NB4 (cell line): ENCODE measurements around the gene CPED1.

Experiments used
- DNase-seq: peaks from one replicate; pipeline ENCODE4 v3.0.0; 2010; ENCODE audit warnings: low read depth
- H3K4me3 ChIP-seq: one replicate; pipeline ENCODE4 v1.5.1; 2011; ENCODE audit warnings: mild to moderate bottlenecking, low read depth, low read length, moderate library complexity
- CTCF ChIP-seq: IDR thresholded peaks from one replicate; pipeline ENCODE4 v1.5.1; 2012; ENCODE audit warnings: low read depth, low read length
- MAX ChIP-seq: IDR thresholded peaks from 2 replicates; pipeline ENCODE4 v1.6.1; 2011; ENCODE audit warnings: low read depth, low read length
- MYC ChIP-seq: IDR thresholded peaks from 2 replicates; pipeline ENCODE4 v1.6.1; 2011; ENCODE audit warnings: low read depth, low read length
- POLR2A ChIP-seq: IDR thresholded peaks from 2 replicates; pipeline ENCODE4 v1.6.1; 2011; ENCODE audit warnings: mild to moderate bottlenecking; ENCODE audit not compliant: insufficient read length; ENCODE audit errors: extremely low read depth

The CPED1 gene

DNA sequence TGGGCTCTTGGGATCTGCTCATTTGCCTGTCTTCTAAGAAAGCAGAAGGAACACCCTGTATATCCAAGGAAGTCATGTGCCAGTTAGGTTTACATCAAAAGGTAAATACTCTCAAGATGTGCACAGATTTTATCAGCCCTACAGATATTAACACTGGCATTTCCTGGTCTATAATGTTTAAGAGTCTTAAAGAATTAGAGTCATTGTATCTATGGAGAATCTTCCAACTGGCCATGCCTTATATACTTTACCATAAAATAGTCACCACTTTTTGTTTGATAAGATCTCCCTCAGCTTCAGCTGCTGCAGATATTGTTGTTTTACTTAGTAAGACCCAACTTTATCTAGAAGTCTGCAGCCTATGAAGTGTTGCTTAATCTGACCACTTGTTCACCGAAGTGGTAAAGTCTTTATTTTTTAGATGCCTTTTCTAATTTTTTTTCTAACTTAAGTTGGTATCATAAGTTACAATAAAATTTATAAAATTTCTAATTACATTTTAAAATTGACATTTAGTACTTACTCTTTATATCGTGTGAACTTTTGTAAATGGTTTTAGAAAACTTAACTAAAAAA lies 58.5 kb downstream of the CPED1 start:
- no peak overlapping the region for H3K4me3 ChIP-seq
- DNase-seq: no peak
- no peak for TF ChIP-seq CTCF
- TF ChIP-seq POLR2A: no peak
- TF ChIP-seq MYC: no peak
- no peak for TF ChIP-seq MAX

- no peak for TF ChIP-seq CTCF
- DNase-seq: no peak
- H3K4me3 ChIP-seq: no peak overlapping the region
Measured at GRCh38 chr7:121048195-121048594, 59.7 kb downstream of the CPED1 start.

DNA sequence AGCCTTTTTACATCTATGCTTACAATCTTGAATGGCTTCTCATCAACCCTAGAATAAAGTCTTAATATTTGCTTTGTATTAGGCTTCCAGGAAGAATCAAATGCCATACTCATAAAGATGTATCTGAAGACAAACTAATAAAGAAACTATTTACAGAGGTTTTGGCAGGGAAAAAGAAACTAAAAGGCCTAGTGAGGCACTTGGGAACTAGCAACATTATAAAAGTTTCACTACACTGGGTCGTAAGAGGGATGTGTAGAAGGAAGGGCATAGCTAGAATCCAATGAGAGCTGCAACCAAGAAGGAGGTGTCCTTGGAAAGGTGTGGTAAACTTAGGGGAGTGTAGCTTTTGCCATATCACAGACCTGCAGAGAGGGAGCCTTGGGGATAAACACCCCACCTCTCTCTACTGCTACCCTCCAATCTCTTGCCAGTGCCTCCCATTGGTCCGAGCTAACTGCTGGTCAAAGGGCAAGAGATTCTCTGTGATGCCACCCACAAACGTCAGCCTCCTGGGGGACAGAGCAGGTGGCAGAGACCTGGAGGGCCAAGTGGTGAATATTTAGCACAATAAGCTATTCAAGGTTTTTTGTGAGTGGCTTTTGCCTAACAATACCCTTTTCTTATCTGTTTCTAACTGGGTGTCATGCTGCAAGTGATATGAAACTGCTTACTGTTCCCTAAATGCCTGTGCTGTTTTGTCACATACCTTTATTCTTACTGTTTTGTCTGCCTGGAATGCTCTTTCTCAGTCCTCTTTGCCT lies 60.7 kb downstream of the CPED1 start:
- H3K4me3 ChIP-seq: no peak overlapping the region
- TF ChIP-seq MYC (no peak), CTCF (no peak), MAX (no peak), POLR2A (no peak)
- DNase-seq: no peak

DNA sequence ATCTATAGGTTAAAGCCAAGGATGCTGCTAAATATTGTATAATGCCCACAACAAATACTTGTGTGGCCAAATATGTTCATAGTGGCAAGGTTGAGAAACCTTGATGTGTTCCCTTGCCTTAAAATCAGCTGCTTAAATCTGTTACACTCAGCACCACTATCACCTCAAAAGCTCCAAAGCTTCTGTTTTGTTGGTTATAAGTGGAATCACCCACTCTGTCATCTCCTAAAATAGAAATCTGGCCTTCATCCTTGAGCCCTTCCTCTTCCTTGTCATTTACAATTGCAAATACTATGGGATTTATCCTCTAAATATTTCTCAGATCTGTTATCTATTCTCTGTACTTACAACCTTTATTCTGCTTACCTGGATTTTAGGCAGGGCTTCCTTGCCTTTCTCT lies 61.4 kb downstream of the CPED1 start:
- TF ChIP-seq MYC (no peak), CTCF (no peak), POLR2A (no peak)
- no peak overlapping the region for H3K4me3 ChIP-seq
- DNase-seq: no peak

DNA sequence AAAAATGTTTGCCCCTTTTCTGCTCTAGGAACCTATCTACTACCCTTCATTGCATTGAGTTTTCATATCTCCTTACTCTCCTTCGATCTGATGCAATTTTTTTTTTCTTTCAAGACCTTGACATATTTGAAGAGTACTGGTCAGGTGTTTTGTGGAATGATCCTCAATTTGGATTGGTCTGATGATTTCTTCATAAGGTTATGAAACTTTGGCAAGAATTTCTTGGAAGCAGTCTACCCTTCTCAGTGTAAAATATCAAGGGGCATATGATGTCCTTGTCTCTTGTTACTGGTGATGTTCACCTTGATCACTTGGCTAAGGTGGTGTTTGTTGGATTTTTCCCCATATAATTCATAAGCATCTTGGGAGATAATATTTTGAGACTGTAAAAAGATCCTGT lies 64.7 kb downstream of the CPED1 start:
- DNase-seq: no peak
- H3K4me3 ChIP-seq: no peak overlapping the region
- TF ChIP-seq CTCF: no peak

GRCh38 chr7:121054925-121055324 lies 66.4 kb downstream of the CPED1 start:
- no peak for DNase-seq
- no peak overlapping the region for H3K4me3 ChIP-seq
- TF ChIP-seq MAX (no peak), POLR2A (no peak), MYC (no peak), CTCF (no peak)
